Activated CD4-positive, alpha-beta T cell treated with anti-CD3 and anti-CD28 coated beads, Interleukin-2, amount 50 U/mL, for 16 hours (primary cell): ENCODE data around the gene CORO2A.
"Not testable (repeated sequence)": the region's sequence is repeated elsewhere in the genome, so short reads cannot be mapped to it uniquely, and the experiment has no call there.

ENCODE experiments used
- DNase-seq: peaks from one replicate; pipeline ENCODE4 v3.0.0-alpha.2; 2020

The CORO2A gene

GRCh38 chr9:98078895-98079294 is 113.5 kb downstream of the CORO2A start:
- DNase-seq, result no peak

GRCh38 chr9:98076514-98076890 is 115.9 kb downstream of the CORO2A start:
- DNase-seq, result not testable (repeated sequence)

GRCh38 chr9:98075332-98075805 is 117.1 kb downstream of the CORO2A start:
- DNase-seq, result peak; percentile 57

DNA sequence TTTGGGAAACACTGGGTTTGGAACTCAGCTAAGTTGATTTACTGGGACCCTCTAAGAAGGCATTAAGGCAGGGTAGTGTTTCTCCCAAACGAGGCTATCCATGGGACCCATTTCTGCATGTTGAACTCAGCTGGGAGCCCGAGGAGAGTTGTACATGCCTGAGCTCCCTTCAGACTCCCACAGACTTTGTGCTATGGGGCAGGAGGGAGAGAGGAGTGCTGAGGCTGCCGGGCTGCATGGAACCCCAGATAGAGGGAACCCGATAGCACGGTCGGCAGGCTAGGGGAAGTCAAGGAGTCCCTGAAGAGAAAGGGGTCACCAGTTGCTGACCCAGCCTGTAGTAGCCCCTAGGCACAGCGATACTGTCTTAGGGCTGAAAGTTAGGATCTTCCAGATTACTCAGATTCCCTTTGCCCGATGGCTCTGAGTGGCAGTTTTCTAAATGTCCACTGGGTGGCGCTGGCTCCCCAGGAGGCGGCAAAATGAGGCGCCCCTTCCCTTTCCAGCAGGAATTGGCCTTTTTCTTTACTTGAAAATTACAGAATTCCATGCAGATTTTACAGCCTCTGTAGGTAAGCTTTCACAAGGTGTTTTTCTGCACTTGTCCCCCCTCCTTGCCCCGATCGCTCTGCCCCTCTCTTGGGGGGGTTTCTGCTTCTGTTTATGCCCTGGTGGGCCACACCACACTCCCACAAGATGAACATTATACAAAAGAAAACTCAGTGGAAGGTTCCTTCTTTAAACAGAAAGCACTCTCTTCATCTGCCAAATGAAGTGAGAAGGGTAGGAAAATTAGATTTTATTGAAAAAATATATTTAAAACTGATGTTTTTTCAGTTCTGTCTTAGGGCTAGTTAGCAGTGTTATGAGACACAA is 118.1 kb downstream of the CORO2A start:
- DNase-seq, result peak; percentile 70

- no peak for DNase-seq
These were observed 120.7 kb downstream of the CORO2A start for GRCh38 chr9:98071737-98072136.
